K562 treated with DMSO at 1 percent for 48 hours (cell line): Measurements from ENCODE around the gene MMADHC. TPM values are rescaled to one million over a fixed set of nuclear protein-coding genes. Genes with fewer than 3 reads are reported as not detected.

Experiments used
- total RNA-seq: library from RNA; unstranded; fragments of 300-600 nt; gene quantifications from 2 replicates; pipeline ENCODE4 v1.2.3, GENCODE V29; 2022; ENCODE audit warnings: low replicate concordance; ENCODE audit errors: extremely low read depth

The MMADHC gene
- not detected in 2 replicates for total RNA-seq

DNA sequence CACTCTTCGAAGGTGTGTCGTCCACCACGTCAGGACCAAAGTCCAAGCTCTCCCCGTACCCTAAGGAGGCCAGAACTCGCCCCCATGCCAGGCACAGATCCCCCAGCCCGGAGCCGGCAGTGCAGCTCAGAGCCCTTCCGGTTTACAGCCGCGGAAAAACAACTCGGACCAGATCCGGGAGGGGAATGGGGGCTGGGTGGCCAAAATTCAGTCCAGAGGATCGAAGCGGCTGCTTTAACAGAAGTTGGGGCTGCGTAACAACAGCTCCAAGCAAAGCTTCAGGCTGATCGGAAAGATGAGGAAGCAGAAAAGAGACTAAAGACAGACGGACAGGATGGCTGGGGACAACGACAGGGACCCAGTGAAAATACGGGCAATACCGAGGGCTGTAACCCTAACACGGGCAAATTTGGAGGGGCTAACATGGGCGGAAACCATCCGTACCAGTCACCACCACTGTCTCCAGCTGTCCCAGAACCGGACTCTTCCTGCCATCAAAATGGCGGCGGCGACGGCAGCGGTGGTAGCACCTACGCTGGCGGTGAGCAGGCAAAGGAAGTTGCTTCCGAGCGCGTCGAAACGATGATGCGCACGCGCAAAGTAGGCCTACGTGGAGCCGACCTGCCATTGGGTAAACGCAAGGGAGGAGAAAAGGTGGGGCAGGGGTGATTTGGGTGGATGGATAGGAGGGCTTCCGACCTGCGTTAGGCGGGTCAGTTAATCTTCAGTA is at the start of gene MMADHC:
MMADHC (minus strand) TSS at position 556 of the 730 bp plus-strand sequence. CDS start 678 bp downstream, outside the sequence.

